ENCODE measurements around the gene CAPRIN1. TPM values are rescaled to one million over a fixed set of nuclear protein-coding genes. Genes with fewer than 3 reads are reported as not detected.

The CAPRIN1 gene
- total and polyA plus RNA-seq, 2 of the 8 experiments (the other 6 are each of a cell fraction or from before 2014, with no cell fraction given), result 221 to 317 TPM

GRCh38 chr11:34033399-34033798, 18.1 kb upstream of the CAPRIN1 start (continued):
- TF ChIP-seq USF2 (IDR thresholded peaks at IDR 0.05; ENCODE audit: low read length) (no peak), ZNF274 (IDR thresholded peaks at IDR 0.05; ENCODE audit: borderline replicate concordance, extremely low read depth, low read length) (no peak), JUN (IDR thresholded peaks at IDR 0.05; ENCODE audit: low read depth, low read length) (no peak)
